ENCODE measurements around the gene GPR62.
"Not testable (repeated sequence)": the region's sequence is repeated elsewhere in the genome, so short reads cannot be mapped to it uniquely, and the experiment has no call there.

GPR62 gene

DNA sequence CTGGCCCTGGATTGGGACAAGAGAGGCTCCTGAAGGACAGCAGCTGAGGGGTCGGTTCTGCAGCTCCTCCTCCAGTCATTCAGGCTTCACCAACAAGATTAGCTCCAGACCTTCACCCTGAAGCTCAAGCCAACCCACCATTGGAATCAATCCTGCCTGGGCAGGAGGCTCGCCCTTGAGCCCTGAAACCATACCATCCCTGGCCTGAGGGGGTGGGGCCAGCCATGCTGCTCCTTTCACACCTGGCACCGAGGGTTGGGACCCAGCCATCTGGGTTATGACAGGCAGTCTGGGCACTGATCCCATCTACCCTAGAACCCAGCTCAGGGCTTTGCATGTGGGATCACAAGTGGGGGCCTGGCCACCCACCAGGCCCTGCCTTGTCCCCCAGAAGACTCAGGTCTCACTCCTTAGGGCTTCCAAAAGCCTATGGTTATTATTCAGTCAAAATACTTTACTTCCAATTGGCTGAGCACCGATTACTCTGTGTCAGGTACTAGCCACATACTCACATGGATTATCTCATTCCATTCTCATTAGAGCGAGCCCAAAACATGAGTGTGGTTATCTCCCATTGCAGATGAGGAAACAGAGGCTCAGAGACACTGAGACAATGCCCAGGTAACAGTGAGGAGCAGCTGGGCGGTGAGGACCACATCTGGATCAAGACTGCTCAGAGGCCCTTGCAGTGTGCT, 15.6 kb downstream of the GPR62 start:
- no peak for DNase-seq (ENCODE audit: low read depth in 2 of 2)

DNA sequence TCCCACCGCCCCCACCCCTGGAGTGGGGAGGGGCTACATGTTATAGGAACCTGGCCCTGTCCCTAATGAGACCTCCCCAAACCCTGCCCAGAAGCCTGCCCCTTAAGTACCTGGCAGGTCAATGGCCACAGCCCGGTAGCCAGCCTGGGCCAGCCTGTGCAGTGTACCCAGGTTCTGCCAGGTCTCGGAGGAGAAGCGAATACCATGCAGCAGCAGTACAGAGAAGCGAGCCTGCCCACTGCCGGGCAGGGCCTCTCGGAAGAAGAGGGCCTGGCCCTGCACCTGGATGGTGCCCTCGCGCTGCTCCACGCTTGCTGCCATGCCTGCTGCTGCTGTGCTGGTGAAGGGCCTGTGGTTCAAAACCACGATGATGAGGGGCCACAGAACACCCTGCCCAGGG, 16.2 kb downstream of the GPR62 start:
- no peak for DNase-seq (ENCODE audit: low read depth in 2 of 2)

GRCh38 chr3:51974277-51974962, 19.2 kb downstream of the GPR62 start:
- no peak for DNase-seq (ENCODE audit: low read depth in 2 of 2)

GRCh38 chr3:51974963-51975851, 20.0 kb downstream of the GPR62 start, which contains the start of gene ABHD14A:
TSS of gene ABHD14A (plus strand) at chr3:51975064. CDS start at chr3:51975136, 72 bp downstream.
- DNase-seq (ENCODE audit: low read depth in 2 of 2): peak in 1 of 2 experiments; percentile 60

DNA sequence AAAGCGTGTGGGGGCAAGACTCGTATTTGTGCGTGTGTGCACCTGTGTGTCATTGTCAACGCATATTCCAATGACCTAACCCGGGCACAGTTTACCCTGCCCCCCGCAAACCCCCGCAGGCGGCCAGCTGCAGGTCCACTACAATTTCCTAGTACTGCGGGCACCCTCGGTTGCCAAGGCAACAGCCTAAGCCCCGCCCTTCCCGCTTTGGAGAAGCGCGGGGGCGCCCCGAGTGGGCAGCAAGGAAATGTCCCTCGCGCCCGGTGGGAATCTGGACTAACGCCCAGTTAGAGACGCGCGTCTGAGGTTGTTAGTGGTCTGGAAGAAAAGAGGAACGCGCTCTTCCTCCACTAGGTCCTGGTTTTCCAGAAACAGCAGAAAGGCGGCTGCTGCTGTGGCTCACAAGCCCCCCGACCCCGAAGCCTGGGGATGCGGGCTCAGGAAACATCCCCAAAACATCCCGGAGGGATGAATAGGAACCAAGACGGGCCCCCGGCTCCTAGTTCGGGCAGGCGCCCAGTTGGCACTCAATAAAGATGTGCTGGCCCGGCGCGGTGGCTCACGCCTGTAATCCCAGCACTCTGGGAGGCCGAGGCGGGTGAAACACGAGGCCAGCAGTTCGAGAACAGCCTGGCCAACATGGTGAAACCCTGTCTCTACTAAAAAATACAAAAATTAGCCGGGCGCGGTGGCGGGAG, 20.8 kb downstream of the GPR62 start:
- DNase-seq (ENCODE audit: low read depth in 2 of 2): no peak

- no peak for DNase-seq (ENCODE audit: low read depth in 2 of 2)
These were observed 22.4 kb downstream of the GPR62 start for GRCh38 chr3:51977446-51978142.

GRCh38 chr3:51978143-51978502, 22.9 kb downstream of the GPR62 start:
- no peak for DNase-seq (ENCODE audit: low read depth in 2 of 2)

- no peak for DNase-seq (ENCODE audit: low read depth in 2 of 2)
These were observed 25.1 kb downstream of the GPR62 start for GRCh38 chr3:51980253-51980652.

DNA sequence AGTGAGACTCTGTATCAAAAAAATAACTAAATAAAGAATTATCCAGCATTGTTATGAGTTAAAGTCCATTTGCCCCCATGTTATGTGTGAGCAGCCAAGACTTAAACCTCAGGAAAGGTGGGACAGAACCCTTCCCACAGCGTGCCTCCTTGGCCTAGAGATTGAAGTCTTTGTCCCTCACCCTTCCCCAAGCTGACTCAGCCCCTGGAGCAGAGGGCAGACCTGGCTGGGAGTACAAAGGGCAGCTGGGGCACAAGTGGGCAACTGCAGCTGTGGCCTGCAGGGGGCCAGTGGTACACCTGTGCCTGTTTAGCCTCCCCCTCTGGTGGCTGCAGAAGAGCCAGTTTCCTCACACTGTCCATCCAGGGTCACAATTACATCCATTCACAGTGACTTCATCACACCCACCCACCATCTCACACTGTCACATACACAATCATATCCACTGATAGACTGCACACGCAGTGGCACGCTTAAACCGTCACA, 27.2 kb downstream of the GPR62 start:
- no peak for DNase-seq (ENCODE audit: low read depth in 2 of 2)

DNA sequence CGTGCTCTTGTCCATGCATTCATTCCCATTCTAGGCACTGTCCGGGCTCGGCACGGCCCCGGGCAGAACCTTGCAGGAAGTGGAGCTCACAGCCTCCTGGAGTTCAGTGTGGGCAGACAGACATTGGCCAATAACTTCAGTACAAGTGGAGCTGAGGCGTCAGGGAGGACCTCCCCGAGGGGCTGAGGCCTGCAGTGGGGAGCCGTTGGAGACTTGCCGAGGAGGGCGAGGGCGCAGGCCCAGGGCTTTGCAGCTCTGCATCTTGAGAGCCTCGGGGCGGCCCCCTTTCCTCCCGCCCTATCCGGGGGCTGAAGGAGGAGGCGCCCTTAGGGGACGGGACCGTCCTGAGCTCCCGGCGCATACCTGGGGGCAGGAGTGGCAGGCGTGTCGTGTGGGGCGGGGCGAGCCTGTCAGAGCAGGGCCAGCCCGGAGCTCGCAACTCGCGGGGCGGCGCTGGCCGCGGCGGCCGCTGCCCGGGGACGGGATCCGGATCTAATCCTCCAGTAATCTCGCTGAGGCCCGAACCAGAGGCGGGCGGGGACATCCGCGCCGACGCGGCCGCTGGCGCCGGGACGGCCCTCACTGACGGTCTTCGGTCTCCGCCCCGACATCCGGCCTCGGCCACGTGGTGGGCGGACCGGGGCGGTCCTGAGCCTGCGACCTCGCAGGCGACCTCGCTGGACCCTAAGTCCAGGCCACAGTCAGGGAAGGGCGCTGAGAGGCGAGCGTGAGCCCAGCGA, 27.8 kb downstream of the GPR62 start, which contains the start of gene ACY1:
Gene ACY1 (plus strand): TSS at position 698 of the 740 bp plus-strand sequence. CDS start 530 bp downstream, outside the sequence.
- peak; percentile 67 to 79 for DNase-seq (ENCODE audit: low read depth in 2 of 2)

GRCh38 chr3:51983578-51984268, 28.5 kb downstream of the GPR62 start:
- no peak for DNase-seq (ENCODE audit: low read depth in 2 of 2)

DNA sequence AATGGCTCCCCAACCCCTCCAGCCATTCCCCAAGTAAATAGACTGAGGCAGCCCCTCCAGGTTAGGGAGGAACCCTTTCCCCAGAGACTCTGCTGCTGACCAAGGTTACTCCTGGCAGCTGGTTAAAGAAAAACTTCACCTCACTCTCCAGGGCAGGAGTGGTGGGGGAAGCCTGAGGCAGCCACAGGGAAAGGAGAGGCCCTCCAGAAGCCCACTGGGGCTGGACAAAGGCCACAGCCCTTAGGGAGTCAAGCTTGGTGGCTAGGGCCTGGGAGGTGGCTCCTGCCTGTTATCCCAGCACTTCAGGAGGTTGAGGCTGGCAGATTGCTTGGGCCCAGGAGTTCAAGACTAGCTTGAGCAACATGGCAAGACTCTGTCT, 29.1 kb downstream of the GPR62 start:
- no peak for DNase-seq (ENCODE audit: low read depth in 2 of 2)

DNA sequence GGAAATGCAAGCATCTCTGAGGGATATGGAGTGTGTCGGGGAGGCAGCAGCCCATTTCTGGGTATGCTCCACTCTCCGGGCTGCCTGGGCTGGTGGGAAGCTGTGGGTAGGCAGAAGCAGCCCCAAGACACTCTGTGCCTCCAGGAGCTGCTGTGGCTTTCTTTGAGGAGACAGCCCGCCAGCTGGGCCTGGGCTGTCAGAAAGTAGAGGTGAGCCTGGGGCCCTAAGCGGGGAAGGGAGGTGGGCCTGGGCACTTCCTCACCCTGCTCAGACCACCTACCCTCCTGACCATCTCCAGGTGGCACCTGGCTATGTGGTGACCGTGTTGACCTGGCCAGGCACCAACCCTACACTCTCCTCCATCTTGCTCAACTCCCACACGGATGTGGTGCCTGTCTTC, 29.9 kb downstream of the GPR62 start:
- no peak for DNase-seq (ENCODE audit: low read depth in 2 of 2)

GRCh38 chr3:51986010-51986947, 31.1 kb downstream of the GPR62 start:
- DNase-seq (ENCODE audit: low read depth in 2 of 2): no peak

DNA sequence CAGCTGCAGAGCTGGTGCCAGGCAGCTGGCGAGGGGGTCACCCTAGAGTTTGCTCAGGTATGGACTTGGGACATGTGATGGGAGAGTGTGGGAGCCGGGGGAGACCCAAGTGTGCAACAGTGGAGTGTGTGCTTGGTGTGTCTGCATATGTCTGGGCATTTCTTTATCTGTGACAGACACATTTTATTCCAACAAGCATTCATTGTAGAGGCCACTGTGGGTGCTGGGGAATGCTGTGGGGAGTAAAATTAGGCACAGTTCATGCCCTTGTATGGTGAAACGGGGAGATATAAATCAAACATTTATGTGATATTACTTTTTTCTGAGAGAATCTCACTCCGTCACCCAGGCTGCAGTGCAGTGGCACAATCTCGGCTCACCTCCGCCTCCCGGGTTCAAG, 32.4 kb downstream of the GPR62 start:
- no peak for DNase-seq (ENCODE audit: low read depth in 2 of 2)

GRCh38 chr3:51988286-51989146, 33.3 kb downstream of the GPR62 start:
- DNase-seq (ENCODE audit: low read depth in 2 of 2): no peak

GRCh38 chr3:51990501-51990971, 35.4 kb downstream of the GPR62 start:
- not testable (repeated sequence) for DNase-seq (ENCODE audit: low read depth in 2 of 2)
